ENCODE measurements around the gene RPS14.
A peak's percentile ranks its signal among the peaks of the same experiment; 100 is the strongest.

Gene RPS14

GRCh38 chr5:150449517-150450339 is at the start of gene RPS14:
RPS14 (minus strand) TSS chr5:150449739; CDS start chr5:150447733, 2,006 bp downstream.
- DNase-seq: peak; percentile 93

GRCh38 chr5:150498971-150499370 is 49.4 kb upstream of the RPS14 start:
- no peak for DNase-seq

- no peak for DNase-seq
Observed at GRCh38 chr5:150498501-150498900, 49.0 kb upstream of the RPS14 start.

- DNase-seq: no peak
Observed at GRCh38 chr5:150497989-150498317, 48.4 kb upstream of the RPS14 start.

- DNase-seq: no peak
Observed at GRCh38 chr5:150497274-150497988, 47.9 kb upstream of the RPS14 start.

- DNase-seq: no peak
Observed at GRCh38 chr5:150496534-150496933, 47.0 kb upstream of the RPS14 start.

- DNase-seq: no peak
Observed at GRCh38 chr5:150496098-150496497, 46.6 kb upstream of the RPS14 start.

GRCh38 chr5:150492621-150493020 is 43.1 kb upstream of the RPS14 start:
- DNase-seq: no peak

- no peak for DNase-seq
Observed at GRCh38 chr5:150491876-150492275, 42.3 kb upstream of the RPS14 start.

- DNase-seq: no peak
Observed at GRCh38 chr5:150490754-150491153, 41.2 kb upstream of the RPS14 start.

- no peak for DNase-seq
Observed at GRCh38 chr5:150490296-150490669, 40.7 kb upstream of the RPS14 start.

GRCh38 chr5:150489360-150490295 is 40.1 kb upstream of the RPS14 start:
- DNase-seq: peak in 1 of 2 donors; percentile 48

GRCh38 chr5:150488519-150489359 is 39.2 kb upstream of the RPS14 start:
- DNase-seq: peak; percentile 6 to 47

- DNase-seq: no peak
Observed at GRCh38 chr5:150487199-150488061, 37.9 kb upstream of the RPS14 start.

- peak; percentile 23 to 35 for DNase-seq
Observed at GRCh38 chr5:150486402-150487198, 37.1 kb upstream of the RPS14 start.

- peak in 1 of 2 donors; percentile 0 for DNase-seq
Observed at GRCh38 chr5:150485693-150486401, 36.3 kb upstream of the RPS14 start.

- no peak for DNase-seq
Observed at GRCh38 chr5:150484964-150485692, 35.6 kb upstream of the RPS14 start.

GRCh38 chr5:150481972-150482406 is 32.5 kb upstream of the RPS14 start:
- DNase-seq: no peak

GRCh38 chr5:150481708-150481965 is 32.1 kb upstream of the RPS14 start:
- no peak for DNase-seq

Measured in CD4-positive, alpha-beta T cell treated with Interleukin-1 beta for 1 hour (primary cell).